Measurements from ENCODE around the gene ZNF774.
A peak's percentile ranks its signal among the peaks of the same experiment; 100 is the strongest.
"Not testable (repeated sequence)": the region's sequence is repeated elsewhere in the genome, so short reads cannot be mapped to it uniquely, and the experiment has no call there.

Gene ZNF774

GRCh38 chr15:90393040-90393439 lies 41.0 kb downstream of the ZNF774 start:
- no peak for DNase-seq

DNA sequence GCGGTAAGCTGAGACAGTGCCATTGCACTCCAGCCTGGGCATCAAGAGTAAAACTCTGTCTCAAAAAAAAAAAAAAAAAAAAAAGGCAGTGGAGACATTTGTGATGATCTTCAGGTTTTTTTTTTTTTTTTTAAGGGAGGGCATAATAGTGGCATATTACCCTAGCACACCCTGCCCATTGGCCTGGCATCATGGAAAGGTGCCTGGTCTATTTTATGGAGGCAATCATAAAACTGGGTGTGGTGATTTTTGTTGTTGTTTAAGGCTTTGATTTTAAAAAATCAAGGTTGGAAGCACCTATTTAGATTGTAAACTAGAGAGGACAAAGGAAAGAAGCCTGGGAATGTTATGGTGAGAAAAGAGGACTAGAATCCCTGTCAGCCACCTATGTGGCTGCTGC lies 42.0 kb downstream of the ZNF774 start:
- no peak for DNase-seq

DNA sequence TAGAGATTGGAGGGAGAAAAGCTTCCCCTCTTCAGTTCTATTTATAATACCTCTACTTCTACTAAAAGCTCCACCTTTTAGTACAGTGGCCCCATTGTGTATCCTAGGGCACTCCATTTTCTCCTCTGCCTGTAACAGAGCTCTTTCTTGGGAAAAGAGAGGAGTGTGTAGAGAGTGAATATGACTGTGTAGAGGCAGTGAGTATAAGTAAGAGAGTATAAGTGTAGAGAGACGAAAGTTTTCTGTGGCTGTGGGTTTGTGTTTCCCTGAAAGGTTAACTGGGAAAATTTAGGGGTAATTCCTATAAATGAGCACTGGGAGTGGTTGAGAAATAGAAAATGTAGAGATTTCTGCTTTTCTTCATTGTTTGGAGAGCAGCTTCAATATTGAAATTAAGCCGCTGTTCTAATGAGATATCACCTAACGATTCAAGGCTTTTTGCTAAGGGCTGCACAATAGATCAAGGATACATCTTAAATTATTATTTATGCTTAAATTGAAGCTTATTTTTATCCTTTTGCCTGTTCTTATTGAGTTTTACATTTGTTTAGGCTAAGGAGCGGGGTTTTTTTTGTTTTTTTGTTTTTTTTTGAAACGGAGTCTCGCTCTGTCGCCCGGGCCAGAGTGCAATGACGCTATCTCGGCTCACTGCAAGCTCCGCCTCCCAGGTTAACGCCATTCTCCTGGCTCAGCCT lies 42.8 kb downstream of the ZNF774 start:
- no peak for DNase-seq

DNA sequence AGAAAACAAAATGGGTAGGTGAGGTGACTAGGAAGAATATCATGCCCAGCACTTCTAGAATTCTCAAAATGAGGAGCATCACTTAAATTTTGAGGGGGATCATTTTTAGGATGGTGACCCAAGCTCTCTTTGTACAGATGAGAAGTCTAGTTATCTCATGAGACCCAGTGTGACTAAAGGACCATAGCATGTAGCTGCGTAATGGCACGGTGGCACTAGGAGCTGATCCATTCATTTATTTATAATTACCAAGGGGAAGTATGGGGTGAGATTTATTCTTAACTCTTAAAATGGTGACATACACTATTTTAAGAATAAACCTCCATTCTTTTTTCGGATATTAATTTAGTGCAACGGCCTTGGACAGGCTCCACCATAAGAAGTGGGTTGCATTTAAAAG lies 44.2 kb downstream of the ZNF774 start:
- no peak for DNase-seq

DNA sequence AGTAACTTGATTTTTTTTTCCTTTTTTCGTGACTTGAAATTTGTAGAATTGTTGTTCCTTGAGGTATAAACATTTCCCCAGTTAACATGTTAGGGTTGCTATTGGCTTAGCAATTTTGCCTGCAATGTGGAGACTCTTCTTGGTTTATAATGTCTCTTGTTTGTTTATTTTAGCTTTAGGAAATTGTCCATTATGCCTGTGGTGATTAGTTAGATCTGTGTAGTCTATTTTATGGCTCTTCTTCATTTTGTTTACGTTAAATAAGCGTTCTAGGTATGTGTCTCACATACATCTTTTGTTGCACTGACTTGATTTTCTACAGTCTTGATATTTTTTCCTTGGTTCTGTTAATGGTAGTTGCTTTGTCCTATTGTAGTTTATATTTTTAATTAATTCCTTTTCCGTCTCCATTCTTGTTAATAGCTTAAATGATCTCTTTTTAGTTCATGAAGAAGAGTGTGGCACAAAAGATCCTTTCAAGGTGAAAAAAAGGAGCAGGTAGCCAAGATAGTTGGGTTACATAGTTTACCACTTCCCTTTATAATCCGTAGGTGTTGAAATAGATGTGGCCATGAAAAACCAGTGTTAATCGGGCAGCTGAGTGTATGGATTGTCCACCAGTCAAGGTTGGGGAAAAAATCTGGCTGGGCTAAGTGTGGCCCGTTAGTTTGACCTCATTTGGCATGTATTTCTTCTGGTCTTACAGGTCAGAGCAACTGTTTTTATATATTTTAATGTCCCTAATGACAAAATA lies 48.1 kb downstream of the ZNF774 start:
- no peak for DNase-seq

GRCh38 chr15:90400759-90401314 lies 48.8 kb downstream of the ZNF774 start:
- peak; percentile 85 for DNase-seq

DNA sequence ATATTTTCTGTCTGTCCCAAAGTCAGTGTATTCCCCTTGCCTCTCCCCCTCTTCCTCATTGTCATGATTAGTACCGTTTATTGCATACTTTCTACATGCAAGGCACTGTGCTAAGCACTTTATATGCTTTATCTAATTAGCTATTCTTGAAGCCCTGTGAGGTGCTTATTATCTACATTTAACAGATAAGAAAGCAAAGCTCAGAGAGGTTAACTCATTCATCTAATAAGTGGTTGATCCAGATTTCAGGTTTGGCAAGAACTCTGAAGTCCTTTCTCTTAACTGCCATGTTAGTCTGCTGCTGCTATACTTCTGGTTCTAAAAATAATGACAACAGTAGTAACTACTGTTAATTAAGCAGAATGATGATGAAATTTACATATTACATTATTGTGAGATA lies 49.4 kb downstream of the ZNF774 start:
- no peak for DNase-seq

DNA sequence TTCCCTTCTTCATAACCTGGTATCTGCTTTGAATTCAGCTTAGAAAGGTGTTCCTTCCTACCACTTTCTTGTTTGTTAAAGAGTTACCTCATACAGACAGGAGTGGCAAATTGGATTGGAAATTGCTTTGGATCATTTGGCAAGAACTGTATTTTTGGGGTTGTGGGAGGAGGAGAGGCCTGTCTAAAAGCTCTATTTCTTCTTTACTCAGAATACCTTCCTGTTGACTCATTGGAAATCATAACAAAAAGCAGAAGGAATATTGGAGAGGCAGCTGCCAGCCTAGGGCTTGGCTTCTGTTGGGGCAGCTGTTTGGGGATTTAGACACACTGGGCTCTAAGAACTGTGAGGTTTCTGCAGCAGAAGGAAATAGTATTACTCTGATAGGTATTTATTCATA lies 50.1 kb downstream of the ZNF774 start:
- DNase-seq: peak; percentile 8

- DNase-seq: no peak
These were observed 50.7 kb downstream of the ZNF774 start for GRCh38 chr15:90402767-90403166.

- no peak for DNase-seq
These were observed 53.0 kb downstream of the ZNF774 start for GRCh38 chr15:90405055-90405607.

DNA sequence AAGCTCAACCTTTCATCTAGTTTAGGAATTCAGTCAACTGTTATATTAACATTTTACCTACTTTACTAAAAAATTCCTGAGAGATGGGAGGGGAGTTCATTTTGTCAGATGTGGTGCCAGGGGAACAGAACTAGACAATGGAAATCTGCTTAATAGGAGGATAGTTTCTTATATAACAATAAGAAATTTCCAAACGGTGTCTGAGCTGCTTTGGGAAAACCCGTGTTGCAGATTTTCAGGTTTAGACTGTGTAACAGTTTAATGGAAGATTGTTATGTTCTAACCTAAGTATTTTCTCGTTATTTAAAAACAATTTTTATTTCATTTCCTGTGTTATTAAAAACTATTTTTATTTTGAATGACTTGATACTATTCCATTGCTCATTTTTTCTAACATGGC lies 55.3 kb downstream of the ZNF774 start:
- DNase-seq: no peak

- no peak for DNase-seq
These were observed 55.8 kb downstream of the ZNF774 start for GRCh38 chr15:90407871-90408317.

DNA sequence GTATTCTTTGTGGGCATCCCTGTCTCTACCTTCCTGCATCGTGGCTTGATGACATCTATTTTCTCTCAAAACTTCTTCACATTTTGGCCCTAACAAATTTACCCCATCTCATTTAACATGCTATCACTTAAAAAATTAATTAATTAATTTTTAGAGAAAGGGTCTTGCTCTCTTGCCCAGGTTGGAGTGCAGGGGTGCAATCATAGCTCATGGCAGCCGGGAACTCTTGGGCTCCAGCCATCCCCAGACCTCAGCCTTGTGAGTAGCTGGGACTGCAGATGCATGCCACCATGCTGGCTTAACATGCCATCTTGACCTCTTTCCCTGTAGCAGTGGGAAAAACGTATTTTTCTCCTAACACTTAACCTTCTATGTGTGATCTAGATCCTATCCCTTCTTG lies 56.6 kb downstream of the ZNF774 start:
- DNase-seq: no peak

DNA sequence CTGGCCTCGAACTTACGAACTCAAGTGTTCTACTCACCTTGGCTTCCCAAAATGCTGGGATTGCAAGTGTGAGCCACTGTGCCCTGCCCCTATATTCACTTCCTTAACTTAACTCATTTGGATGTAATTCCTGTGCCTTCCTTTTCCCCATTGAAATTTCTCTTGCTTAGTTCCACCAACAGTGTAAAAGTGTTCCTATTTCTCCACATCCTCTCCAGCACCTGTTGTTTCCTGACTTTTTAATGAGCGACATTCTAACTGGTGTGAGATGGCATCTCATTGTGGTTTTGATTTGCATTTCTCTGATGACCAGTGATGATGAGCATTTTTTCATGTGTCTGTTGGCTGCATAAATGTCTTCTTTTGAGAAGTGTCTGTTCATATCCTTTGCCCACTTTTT lies 57.5 kb downstream of the ZNF774 start:
- DNase-seq: not testable (repeated sequence)

DNA sequence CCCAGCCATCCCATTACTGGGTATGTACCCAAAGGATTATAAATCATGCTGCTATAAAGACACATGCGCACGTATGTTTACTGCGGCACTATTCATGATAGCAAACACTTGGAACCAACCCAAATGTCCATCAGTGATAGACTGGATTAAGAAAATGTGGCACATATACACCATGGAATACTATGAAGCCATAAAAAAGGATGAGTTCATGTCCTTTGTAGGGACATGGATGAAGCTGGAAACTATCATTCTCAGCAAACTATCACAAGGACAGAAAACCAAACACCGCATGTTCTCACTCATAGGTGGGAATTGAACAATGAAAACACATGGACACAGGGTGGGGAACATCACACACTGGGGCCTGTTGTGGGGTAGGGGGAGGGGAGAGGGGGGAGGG lies 58.2 kb downstream of the ZNF774 start:
- DNase-seq: not testable (repeated sequence)

- DNase-seq: no peak
These were observed 59.1 kb downstream of the ZNF774 start for GRCh38 chr15:90411176-90411575.

All from NCI-H2029 treated with DMSO at 0.1 percent for 48 hours (cell line).